Measurements from ENCODE around the gene GSN.
A peak's percentile ranks its signal among the peaks of the same experiment; 100 is the strongest.

Gene GSN

DNA sequence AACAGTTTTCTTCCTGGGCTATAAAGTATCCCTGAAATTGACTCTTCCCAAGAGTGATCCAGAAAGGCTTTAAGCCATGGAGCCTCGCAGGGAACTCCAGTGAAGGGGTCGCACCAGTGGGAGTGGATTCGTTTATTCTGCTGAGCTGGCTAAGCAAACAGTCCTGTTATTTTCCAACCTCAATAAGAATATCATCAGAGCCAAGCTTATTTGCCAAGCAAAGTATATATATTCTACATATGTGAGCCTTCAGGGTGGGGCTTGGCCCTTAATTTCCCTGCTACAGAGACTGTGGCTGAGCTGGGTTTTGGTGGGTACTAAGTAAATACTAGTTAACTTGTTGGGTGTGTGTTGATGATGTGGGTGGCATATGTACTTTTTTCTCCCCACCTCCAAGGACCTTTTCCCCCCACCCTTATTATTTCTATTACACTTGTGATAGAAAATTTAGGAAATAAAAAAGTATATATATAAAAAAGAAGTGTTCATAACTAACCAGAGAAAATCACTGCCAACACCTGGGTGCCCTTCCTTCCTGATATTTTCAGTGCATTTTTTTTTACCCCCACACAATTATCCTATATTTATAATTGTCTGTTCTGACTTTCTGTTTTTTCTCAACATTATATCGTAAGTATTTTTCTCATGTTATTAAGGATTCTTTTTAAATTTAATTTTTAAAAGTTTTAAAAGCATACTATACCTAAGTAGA is 5.3 kb downstream of the GSN start:
- no peak for DNase-seq (ENCODE audit: low read depth)

DNA sequence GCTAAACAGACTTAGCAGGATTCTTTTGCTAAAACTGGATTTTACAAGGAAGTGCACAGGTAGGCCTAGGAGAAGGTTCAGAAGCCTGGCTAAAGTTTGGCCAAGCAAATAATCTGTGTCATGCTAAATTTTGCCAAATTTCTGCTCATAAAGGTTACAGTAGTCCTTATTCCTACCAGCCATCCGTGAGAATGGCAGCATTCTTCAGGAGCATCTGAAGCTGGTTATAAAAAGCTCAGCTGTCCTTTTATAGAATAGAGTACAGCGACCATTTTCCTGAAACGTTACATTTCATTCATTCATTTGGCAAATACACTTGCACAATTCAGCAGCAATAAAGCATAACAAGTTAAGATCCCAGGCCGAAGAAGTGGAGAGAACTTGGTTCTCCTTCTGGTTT is 6.9 kb downstream of the GSN start:
- DNase-seq (ENCODE audit: low read depth): no peak

GRCh38 chr9:121275781-121276658 is 8.1 kb downstream of the GSN start:
- no peak for DNase-seq (ENCODE audit: low read depth)

DNA sequence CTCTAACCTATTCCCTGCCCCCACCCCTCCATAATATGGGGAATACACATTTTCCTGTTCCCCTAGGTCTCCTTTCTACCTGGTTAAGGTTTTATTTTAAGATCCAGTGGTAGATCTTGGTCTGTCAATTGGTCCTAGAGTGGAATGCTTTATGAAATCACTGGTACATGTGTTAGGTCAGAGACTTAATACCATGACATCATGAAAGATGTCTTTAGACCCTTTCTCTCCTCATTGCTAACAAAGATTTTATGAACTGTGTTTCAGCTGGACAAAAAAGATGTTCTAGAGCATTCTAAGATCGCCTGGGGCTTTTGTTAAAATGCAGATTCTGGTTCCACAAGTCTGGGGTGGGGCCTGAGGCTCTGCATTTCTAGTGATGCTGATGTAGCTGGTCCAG is 9.1 kb downstream of the GSN start:
- no peak for DNase-seq (ENCODE audit: low read depth)

DNA sequence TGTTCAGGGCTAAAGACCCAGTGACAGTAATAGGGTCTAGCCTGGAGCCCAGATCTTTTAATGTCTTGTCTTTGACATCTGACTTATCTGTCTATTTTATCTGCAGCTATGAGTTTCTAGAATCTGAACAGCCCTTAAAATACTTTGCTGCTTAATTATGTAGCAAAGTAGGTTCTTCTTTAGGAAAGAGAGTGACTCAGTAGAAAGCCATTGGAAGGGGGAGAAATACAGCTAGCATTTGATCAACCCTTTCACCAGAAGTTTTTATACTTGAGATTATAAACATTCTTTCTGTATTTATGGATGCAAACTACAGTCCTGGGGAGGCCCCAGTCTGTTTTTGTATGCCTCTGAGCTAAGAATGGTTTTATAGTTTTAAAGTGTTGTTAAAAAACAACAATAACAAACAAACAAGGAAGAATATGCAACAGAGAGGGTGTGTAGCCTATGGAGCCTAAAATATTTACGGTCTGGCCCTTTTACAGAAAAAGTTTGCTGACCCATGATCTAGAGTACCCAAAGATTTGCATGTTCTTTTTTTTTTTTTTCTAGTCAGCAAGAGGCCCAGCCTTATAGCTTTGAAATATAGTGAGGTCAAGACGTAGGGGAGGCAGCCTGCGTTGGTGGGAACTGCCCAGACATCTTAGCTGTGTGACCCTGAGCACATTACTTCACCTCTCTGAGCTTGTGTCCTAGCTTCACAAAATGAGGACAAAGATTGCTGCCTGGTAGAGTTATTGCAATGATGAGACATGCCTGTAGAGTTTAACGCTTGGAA is 9.7 kb downstream of the GSN start:
- no peak for DNase-seq (ENCODE audit: low read depth)

GRCh38 chr9:121278477-121279261 is 10.7 kb downstream of the GSN start:
- peak; percentile 99 for DNase-seq (ENCODE audit: low read depth)

DNA sequence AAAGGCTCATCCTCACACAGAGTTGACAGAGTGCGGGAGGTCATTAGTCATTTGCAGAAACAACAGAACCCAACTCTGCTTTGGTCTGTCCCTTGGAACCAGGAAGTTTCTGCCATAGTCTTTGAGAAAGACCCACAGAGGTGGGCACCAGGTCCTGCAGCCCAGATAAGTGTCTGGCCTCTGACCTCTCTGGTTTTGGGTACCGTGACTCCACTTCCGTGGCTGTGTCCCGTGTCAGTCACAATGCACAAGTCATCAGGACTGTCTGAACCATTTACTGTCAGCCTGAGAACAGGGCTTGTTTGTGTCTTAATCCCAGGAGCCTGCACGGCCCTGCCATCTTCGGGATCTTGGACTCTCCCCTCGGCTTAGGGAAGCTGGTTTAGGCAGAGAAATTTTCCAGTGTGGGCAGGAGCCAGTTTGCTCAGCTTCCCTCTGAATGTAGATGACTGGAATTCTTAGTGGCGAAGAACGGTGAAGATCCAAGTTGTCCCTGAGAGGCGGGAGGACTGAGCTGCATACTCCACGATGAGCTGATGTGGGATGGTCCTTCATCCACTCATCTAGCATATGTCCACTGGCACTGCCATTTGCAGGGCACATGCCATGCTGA is 11.9 kb downstream of the GSN start:
- no peak for DNase-seq (ENCODE audit: low read depth)

GRCh38 chr9:121280715-121281613 is 13.0 kb downstream of the GSN start:
- DNase-seq (ENCODE audit: low read depth): no peak

DNA sequence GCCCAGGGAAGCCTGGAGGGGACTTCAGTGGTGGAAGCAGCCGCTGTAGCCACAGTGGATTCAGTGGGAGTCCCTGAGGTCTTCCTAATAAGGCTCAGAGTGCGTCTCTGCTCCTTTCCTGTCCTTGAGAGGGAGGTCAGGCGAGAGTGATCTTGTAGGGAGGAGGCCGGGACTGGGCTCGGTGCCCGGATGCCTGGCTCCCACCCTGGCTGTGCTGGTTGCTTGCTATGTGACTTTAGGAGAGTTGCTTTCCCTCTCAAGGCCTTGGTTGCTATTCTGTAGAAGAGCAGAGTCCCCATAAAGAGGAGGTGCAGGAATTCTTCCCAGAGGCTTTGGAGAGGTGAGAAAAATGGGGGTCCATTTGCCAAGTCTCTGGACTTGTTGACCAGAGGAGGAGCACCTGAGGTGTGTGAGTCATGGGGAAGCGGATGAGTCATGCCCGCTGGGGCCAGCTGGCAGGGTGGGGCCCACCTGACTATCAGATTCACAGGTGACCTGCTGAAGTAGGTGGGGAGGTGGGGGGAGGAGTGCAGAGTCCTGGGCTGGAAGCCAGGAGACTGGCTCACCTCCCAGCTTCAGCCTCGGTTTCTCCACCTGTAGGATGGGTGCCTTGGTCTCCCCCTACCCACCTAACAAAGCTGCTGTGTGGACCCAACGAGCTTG is 13.8 kb downstream of the GSN start:
- DNase-seq (ENCODE audit: low read depth): no peak

DNA sequence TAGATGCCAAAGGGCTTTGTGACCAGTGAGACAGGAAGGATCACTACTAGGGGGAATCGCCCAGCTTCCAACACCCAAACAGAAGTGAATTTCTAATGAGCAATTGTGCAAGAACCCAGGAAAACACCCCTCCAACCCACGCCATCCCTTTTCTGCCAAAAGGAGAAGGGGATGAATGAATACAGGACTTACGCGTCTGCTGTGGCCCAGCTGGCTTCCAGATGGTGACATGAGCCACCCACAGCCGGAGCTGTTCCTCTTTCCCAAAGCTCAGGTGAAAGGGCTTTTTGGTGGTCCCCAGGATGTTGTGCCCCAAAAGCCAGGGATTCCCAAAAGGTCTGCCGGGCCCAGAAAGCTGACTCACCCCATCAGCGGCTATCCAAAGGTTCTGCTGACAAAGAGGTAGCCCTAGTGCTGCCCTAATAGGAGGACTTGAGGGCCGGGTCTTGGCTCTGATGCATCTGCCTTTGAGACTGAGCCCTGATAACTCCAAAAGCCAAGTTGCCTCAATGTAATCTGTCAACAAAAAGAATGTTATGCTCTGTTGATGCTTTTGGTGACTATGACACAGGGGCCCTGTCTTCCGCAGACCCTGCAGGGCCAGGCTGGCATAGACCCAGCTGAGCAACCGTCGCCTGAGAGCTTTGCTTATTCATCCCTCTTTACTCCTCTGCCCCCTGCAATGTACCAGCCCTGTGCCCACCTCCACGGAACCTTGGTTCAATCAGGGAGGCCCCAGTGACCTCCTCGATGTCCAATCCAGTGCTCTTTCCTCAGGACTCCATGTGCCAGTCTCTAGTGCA is 14.5 kb downstream of the GSN start:
- peak; percentile 86 for DNase-seq (ENCODE audit: low read depth)

DNA sequence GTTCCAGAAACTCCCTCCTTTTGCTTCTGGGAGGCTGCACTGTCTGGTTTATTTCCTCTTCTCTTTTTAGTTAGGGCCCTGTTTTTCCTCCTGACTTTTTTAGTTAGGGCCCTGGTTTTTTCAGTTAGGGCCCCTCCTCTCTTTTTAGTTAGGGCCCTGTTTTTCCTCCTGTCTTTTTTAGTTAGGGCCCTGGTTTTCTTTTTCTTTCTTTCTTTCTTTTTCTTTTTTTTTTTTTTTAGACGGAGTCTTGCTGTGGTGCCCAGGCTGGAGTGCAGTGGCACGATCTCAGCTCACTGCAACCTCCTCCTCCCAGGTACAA is 15.1 kb downstream of the GSN start:
- DNase-seq (ENCODE audit: low read depth): no peak

- no peak for DNase-seq (ENCODE audit: low read depth)
These were observed 16.1 kb downstream of the GSN start for GRCh38 chr9:121283856-121284732.

GRCh38 chr9:121284733-121285451 is 16.9 kb downstream of the GSN start:
- no peak for DNase-seq (ENCODE audit: low read depth)

GRCh38 chr9:121285835-121286687 is 18.1 kb downstream of the GSN start:
- DNase-seq (ENCODE audit: low read depth): no peak

- DNase-seq (ENCODE audit: low read depth): no peak
These were observed 18.7 kb downstream of the GSN start for GRCh38 chr9:121286688-121286972.

GRCh38 chr9:121286973-121287741 is 19.2 kb downstream of the GSN start:
- DNase-seq (ENCODE audit: low read depth): peak; percentile 91
